GM12875 (cell line): ENCODE measurements around the gene CAMK2D.

Experiments
- H3K4me3 ChIP-seq: one replicate; pipeline ENCODE4 v1.5.1; 2011; ENCODE audit warnings: low read depth, low read length, control low read depth
- CTCF ChIP-seq: IDR thresholded peaks from 2 replicates; pipeline ENCODE4 v1.5.1; 2011; ENCODE audit warnings: low read depth, mild to moderate bottlenecking, control low read depth, inconsistent platforms, low read length, moderate library complexity, borderline replicate concordance; ENCODE audit not compliant: insufficient read depth

CAMK2D gene

DNA sequence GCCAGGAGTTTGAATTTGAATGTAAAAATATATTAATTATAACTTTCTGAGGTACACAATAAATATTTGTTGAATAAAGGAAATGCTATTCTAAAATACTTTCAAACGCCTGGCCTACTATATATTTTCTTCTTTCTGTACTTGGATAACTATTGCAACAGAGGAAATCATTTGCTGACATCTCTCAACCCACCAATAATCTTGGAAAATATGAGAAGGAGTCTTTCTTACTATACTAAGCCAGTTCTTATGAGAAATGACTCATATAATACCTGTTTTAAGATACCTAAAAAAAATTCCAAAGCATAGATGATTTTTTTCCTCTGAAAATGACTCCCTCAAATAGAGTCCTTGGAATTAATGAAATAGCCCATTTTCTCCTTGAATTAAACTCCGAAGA is 64.1 kb downstream of the CAMK2D start:
- H3K4me3 ChIP-seq: no peak overlapping the region
- TF ChIP-seq CTCF: no peak

DNA sequence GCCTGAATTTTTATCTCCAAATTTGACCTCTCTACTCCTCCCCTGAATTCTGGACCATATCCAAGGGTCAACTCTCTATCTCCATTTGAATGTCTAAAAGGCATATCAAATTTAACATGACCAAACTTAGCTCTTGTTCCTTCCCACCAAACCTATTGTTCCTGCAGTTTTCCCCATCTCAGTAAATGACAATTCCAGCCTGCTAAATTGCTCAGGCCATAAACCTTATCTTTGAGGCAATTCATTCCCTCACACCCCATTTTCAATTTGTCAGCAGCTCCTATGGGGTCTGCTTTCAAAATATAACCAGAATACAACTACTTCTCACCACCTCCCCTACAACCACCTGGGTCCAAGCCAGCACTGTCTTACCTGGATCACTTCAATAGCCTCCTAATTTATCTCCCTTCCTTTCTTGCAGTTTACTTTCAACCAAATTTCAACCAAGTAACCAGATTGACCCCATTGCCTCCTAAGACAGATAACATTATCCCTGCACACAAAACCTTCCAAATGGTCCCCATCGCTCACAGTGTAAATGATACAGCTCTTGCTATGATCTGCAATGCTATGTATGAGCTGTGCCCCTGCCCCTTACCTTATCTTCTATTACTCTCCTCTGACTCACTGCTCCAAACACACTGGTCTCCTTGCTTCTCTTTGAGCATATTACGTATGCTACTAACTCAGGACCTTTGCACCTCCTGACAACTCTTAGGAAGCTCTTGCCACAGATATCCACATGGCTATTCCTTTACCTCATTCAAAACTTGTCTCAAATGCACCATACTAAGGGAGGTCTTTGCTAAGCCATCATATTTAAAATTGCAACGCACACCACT is 66.0 kb downstream of the CAMK2D start:
- TF ChIP-seq CTCF: no peak
- no peak overlapping the region for H3K4me3 ChIP-seq

DNA sequence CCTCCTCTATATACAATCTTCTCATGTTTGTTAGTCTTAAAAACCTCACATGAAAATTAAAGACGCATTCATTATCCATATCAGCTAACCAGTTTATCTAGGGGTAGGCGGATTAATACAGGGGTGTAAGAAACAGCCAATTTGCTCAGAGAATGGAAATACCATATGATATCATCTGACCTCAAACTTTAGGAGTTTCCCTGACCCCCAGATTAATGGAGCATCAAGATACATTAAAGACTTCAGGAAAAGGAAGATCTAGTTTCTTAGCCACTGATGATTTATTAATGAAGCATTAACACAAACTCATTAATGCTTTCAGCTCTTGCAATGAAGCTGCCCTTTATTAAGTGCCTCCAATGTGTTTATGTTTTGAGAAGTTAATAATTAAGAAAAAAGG is 67.5 kb downstream of the CAMK2D start:
- TF ChIP-seq CTCF: no peak

DNA sequence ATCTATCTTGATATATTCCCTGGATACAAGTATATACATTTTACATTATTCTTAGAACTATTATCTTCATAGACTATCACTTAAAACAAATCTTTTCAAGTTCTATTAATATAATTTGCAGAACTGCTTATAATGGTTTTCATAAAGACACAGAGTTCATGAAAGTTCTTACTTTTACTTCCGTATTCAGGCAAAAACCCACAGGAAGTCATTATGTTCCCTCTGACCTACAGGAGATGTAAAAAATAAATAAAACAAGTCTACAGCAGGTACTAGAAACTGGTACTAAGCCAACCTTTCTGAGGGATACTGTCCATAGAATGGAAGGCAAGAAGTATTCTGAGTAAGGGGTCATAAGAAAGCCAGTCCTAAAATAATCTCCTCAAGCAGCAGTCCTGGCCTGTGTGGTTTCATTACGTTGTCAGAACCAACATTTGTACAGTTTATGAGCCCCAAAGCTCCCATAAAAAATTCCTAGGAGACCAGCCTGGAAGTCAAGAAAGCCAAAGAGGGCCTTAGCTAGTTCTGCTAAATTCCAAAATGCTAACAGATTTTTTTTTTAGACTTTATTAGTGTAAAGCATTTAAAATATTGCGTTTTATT is 68.6 kb downstream of the CAMK2D start:
- no peak for TF ChIP-seq CTCF
- H3K4me3 ChIP-seq: no peak overlapping the region

More for the DNA sequence above, 67.5 kb downstream of the CAMK2D start:
- no peak overlapping the region for H3K4me3 ChIP-seq

- TF ChIP-seq CTCF: no peak
- no peak overlapping the region for H3K4me3 ChIP-seq
Measured at GRCh38 chr4:113691676-113692075, 69.9 kb downstream of the CAMK2D start.

GRCh38 chr4:113689394-113689793 is 72.1 kb downstream of the CAMK2D start:
- no peak overlapping the region for H3K4me3 ChIP-seq
- TF ChIP-seq CTCF: no peak
